ENCODE measurements around the gene GLMN.
A peak's percentile ranks its signal among the peaks of the same experiment; 100 is the strongest.

Gene GLMN, protein sequence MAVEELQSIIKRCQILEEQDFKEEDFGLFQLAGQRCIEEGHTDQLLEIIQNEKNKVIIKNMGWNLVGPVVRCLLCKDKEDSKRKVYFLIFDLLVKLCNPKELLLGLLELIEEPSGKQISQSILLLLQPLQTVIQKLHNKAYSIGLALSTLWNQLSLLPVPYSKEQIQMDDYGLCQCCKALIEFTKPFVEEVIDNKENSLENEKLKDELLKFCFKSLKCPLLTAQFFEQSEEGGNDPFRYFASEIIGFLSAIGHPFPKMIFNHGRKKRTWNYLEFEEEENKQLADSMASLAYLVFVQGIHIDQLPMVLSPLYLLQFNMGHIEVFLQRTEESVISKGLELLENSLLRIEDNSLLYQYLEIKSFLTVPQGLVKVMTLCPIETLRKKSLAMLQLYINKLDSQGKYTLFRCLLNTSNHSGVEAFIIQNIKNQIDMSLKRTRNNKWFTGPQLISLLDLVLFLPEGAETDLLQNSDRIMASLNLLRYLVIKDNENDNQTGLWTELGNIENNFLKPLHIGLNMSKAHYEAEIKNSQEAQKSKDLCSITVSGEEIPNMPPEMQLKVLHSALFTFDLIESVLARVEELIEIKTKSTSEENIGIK

DNA sequence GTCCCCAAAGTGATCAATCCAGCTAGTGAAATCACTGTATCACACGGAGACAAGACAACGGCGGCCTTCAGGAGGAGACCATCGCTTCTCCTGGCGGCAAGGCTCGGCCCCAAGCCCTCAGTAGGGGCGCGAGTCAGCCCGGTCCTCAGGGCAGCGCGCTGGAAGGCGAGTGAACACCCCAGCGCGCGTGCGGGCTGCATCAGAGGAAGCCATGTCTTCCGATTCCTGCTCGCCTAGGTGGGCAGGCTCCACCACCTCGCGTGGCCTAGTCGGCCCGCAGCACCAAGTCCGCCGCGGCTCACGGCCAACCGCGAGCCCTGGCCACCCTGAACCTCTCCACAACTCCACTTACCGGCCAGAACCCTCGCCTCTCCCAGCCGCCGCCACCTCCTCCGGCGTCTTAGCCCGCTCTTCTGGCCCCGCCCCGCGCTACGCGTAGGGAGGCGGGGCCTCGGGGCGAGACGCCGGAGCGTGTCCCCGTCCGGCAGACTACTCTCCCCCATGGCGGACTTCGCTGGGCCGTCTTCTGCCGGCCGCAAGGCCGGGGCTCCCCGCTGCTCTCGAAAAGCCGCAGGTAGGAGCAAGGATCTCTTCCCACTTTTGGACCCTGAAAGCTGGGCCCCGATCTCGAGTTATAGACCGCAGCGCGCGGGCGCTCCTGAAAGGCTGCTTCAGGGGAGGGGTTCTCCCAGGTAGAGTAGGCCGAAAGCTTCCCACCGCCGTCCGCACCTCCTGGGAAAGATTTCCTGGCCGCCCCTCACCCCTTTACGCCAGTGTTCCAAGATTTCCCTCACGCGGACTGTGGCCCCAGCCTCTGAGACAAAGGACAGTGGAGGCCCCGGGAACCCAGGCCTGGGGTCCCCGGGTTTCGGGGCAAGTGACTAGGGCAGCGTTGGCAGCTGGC, at the start of gene GLMN, which contains the start of gene RPAP2:
GLMN (minus strand) TSS at position 415 of the 904 bp plus-strand sequence. CDS start 988 bp downstream, outside the sequence.
RPAP2 (plus strand) TSS at position 487 of the 904 bp plus-strand sequence; CDS start at position 502, 15 bp downstream.
- peak; percentile 49 for DNase-seq (ENCODE audit: low read depth)

DNA sequence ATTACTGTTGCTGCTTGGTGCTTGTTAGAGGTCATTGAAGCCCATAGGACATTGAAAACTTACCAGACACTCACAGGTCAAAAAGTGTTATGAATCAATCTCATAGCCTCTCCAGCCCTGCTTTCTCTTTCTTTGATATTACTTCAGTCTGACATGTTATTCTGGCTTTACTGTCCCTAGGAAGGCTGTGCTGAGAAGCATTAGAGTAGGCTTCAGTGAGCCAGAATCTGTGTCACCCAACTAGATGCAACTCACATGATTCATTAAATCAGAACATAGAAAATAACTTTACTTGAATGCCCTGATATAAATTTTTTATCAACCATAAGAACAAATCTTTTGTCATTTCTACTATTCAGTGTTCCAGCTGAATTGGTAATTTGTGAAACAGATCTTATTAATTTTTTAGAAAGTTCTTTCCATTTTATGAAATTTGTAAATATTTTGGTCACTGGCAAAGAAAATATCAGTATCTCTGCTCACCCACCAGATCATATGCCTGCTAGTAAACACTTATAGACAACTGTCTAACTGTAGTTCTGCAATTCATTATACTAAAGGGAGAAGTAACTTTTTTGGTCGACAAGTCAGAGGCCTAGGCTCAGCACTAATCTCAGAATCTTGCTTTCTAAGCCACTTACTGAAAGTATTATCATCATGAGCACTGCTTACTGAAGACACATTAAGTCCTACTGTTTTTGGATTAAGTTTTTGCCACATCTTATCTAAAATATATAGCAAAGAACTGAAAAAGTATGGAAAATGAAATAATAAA, 48.3 kb upstream of the GLMN start:
- no peak for DNase-seq (ENCODE audit: low read depth)

DNA sequence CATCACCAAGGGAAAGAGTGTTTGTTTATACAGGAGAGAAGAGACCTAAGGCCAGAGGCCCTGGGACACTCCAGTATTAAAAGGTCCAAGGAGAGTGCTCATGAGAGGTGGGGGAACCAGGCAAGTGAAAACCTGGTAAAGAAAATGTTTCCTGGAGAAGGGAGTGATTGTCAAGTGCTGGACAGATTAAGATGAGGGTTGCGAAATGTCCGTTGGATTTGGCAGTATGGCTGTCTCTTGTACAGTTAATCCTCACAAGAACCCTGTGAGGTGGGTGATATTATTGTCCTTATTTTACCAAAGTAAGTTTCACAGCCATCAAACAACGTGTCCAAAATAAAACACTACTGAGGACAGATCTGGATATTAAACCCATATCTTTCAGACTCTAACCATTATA, 44.3 kb upstream of the GLMN start:
- no peak for DNase-seq (ENCODE audit: low read depth)

DNA sequence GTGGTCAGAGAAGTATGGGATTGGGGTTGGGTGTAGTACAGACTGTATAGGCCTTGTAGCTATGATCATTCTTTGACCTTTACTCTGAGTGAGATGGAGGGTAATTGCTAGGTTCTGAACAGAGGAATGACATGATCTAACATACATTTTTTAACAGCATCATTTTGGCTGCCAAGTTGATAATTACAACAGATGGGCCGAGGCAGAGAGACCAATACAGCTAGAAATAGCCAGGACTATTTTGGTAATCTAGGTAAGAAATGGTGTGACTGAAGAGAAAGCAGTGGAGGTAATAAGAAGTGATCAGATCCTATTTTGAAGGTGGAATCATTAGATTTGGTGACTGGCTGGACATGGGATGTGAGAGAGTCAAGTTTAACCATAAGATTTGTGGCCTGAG, 43.6 kb upstream of the GLMN start:
- no peak for DNase-seq (ENCODE audit: low read depth)

DNA sequence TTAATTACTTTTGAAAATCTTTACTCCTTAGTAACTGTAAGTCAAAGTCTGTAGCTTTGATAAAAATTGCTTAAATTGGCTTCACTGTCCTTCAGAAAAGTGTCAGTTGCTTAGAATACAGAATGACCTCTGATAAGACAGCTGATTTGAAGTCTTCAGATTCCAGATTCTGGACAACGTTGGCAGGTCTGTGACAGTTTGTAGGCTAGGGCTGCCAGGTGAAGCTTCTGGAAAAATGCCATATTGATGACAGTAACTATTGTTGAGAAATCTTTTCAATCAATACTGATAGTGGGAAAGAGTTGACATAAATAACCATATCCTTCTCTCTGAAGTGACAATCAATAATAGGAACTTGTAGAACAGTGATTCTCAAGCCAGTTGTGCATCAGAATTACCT, 41.4 kb upstream of the GLMN start:
- no peak for DNase-seq (ENCODE audit: low read depth)

DNA sequence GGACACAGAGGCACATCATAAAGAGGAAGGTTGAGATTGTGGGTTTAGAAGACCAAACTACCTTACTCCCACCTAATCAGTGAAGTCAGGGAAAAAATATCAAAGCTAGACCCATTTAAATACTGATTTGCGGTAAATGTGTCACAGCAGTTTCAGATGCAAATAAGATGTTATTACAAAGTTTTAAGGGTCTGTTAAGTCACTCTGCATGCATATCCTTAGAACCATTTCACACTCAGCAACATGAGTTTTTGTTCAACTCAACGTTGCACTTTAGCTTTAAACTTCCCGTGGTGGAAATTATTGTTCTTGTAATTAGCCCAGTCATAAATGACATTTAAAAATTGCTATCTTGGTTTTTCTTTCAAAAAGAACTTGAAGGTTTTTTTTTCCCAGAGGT, 34.9 kb upstream of the GLMN start:
- no peak for DNase-seq (ENCODE audit: low read depth)

DNA sequence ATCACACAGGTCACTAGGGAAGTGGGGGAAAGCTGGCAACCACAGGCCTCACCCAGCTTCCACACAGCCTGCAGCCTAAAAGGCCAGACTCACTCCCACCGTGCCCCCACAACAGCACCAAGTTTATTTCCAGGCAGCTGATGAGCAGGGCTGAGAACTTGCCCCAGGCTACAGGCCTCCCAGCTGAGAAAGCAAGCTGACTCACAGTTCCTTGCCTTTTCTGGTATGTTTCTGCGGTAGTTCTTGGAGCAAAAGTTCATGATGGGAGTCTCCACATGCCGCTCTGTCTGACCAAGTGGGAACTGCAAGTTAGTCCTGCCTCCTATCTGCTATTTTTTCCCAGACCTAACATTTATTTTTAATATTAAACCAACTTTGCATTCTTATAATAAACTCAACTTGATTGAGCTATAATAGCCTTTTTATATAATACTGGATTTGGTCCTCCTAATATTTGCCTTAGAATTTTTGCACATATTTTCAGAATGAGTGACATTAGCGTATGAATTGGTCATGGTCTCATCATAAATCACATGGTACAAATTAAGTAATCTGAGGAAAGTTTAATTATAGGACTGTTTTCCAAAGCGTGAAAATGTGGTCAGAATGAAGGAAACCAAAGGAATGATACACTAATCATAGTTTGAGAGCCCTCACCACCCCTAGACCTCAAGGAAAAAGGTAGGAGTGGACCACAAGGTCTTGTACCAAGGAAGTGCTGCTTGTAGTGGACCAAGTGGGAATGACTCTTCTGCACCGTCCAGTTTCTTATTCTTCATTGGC, 30.8 kb upstream of the GLMN start:
- no peak for DNase-seq (ENCODE audit: low read depth)

DNA sequence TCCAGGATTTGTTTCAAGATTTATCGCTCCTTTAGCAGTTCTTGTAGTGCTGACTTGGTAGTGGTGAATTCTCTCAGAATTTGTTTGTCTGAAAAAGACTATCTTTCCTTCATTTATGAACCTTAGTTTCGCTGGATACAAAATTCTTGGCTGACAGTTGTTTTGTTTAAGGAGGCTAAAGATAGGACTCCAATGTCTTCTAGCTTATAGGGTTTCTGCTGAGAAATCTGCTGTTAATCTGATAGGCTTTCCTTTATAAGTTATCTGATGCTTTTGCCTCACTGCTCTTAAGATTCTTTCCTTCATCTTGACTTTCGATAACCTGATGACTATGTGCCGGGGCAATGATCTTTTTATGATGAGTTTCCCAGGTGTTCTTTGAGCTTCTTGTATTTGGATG, 29.0 kb upstream of the GLMN start:
- no peak for DNase-seq (ENCODE audit: low read depth)

DNA sequence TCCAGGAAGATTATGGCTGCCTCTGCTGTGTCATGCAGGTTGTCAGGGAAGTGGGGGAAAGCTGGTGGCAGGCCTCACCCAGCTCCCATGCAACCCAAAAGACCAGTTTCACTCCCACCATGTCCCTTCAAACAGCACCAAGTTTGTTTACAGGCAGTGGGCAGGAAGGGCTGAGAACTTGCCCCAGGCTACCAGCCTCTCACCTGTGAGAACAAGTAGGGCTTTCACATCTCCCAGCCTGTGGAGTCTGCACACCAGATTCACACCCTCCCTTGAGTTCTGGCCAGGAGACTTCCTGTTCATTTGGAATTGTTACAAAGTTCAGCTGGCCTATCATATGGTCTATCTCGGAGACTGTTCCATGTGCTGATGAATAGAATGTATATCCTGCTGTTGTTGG, 27.9 kb upstream of the GLMN start:
- no peak for DNase-seq (ENCODE audit: low read depth)

DNA sequence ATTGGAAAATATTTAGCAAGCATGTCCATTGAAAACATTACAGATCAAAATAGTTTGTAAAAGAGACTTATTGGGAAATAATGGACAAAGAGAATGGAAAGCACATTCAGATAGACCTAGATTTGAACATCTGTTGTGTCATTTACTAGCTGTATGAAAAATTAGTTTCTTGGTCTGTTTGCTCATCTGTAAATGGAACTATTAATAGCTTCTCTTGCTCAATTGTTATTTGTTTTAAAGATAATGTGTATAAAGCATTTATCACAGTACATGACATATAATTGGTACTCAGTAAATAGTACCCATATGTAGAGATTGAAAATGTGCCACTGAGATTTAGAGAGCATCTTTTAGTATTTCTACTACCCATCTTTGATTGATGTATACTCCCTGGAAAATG, 26.0 kb upstream of the GLMN start:
- DNase-seq (ENCODE audit: low read depth): no peak

DNA sequence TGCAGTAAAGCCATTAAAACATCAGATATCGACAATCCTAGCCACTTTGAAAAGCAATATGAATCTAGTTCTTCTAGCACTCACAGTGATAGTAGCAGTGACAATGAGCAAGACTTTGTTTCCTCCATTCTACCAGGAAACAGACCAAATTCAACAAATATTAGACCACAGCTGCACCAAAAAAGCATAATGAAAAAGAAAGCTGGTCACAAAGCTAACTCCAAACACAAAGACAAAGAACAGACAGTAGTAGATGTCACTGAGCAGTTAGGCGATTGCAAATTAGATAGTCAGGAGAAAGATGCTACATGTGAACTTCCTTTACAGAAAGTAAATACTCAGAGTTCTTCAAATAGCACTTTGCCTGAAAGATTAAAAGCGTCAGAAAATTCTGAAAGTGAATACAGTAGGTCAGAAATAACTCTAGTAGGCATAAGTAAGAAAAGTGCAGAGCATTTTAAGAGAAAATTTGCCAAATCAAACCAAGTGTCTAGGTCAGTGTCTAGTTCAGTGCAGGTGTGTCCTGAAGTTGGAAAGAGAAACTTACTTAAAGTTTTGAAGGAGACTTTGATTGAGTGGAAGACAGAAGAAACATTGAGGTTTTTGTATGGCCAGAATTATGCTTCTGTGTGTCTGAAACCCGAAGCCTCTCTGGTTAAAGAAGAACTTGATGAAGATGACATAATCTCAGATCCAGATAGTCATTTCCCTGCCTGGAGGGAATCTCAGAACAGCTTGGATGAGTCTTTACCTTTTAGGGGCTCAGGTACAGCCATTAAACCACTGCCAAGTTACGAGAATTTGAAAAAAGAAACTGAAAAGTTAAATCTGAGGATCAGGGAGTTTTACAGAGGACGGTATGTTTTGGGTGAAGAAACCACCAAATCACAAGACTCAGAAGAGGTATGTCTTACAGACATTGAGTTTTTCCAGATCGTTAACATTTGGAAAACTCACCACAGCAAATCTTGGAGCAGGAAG, 25.0 kb upstream of the GLMN start:
- no peak for DNase-seq (ENCODE audit: low read depth)

DNA sequence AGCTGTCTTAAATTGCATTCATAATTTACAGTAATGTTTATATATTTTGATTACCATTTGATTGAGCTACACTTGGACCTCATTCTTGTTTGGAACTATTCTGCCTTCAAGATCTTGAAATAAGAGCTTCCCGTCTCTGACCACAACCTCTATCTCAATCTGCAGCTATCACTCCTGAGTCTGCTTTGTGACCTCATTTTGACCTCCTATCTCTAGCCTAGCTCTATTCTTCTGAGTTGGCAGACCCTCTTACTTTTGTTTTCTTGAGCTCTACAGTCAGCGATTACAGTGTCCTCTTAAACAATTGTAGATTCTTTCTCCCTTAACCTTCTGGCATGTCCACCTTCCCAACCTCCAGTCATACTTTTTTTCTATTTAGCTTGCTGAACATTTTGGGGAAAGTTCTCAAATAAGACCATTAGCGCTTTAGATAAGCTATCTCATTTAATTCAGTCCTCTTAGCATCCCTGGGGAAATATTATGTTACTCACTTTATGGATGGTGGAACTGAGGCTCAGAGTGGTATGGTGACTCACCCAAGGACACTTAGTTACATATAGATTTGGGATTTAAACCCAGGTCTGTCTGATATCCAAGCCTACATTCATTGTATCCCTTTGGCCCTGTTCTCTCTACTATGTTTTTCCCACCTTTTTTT, 19.2 kb upstream of the GLMN start:
- no peak for DNase-seq (ENCODE audit: low read depth)

DNA sequence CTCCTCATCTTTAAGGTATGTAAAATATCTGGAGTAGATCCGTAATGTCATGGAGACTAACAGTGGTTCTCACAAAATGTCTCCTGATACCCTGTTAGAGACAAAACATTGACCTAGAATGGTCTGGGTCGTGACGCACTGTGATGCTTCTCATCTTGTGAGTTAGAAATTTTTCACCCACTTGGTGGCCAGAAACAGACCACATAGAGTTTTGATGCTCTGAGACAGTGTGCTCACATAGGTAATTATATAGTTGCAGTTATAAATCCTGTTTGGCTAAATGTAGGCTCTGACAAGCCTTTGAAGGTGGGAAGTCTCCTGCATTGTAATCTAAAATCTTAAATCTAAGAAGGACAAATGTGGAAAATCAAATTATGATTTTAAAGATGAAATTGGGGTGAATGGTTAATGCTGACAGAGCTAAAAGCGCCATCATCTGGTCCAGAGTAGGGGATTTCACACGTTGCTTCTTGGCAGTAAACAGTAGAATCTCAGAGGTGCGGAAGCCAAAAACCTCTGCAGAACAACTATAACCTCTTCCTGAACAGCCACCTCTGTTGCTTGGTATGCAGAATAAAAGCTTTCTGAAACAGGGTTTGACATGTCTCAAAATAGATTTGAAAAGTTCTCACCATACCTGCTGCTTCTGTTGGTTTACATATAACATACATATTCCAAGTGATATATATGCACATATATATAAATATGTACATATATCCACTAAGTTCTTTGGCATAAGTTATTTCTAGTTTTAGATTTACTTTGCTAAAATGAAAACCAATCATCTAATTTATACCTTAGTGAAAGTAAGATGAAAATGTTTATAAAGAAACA, 17.2 kb upstream of the GLMN start:
- DNase-seq (ENCODE audit: low read depth): peak; percentile 17

DNA sequence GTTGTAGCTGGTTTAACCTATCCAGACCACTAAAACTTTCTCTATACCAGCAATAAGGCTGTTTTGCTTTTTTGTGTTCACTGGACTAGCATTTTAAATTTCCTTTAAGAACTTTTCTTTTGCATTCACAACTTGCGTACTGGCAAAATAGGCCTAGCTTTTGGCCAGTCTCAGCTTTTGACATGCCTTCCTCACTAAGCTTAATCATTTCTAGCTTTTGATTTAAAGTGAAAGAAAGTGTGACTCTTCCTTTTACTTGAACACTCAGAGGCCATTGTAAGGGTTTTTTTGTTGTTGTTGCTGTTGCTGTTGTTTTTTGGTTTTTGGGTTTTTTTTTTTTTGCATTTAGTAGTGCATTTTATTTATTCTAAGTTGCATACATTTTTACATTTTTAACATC, 15.2 kb upstream of the GLMN start:
- no peak for DNase-seq (ENCODE audit: low read depth)

DNA sequence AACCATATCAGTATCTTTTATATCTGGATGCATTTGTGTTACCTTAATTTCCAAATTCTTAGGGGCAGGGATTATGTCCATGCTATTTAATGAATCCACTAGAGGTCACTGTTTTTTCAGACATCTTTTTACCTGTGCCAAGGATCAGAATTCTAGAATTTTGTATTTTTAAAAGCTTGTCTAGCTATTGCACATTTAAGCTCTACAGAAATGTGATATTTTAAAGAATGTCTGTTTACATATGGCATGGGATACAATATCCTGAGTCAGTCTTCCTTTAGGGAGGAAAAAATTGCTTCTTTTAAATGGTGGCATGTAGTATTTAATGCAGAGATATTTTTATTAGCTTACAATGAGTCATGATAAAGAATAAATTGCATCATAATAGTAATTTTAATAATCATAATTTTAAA, 11.4 kb upstream of the GLMN start:
- no peak for DNase-seq (ENCODE audit: low read depth)

DNA sequence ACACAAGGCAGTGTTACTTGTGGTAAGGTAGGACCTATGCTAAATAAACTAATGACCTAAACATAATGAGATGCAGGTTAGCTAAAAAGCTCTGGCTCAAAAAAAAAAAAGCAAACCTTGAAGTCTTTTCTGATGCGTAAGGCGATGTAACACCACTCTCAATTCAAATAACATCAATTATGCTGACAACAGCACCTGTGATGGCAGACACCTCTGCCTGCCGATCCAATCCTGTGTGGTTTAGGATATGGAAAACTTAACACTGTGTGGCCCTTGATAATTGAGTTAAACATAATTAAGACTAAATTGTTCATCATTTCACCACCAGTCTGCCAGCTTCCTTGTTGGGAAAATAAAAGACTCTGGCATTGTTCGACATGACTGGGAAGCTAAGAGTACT, 9.2 kb upstream of the GLMN start:
- DNase-seq (ENCODE audit: low read depth): no peak

DNA sequence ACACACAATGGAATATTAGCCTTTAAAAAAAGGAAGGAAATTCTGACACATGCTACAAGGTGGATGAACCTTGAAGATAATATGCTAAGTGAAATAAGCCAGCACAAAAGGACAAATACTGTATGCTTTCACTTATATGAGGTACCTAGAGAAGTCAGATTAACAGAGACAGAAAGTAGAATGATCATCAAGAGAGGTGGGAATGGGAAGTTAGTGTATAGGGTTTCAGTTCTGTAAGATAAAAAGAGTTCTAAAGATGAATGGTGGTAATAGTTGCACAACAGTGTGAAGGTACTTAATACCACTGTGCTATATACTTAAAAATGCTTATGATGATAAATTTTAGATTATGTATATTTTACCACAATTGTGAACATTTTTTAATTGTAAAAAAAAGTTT, 7.2 kb upstream of the GLMN start:
- DNase-seq (ENCODE audit: low read depth): no peak

DNA sequence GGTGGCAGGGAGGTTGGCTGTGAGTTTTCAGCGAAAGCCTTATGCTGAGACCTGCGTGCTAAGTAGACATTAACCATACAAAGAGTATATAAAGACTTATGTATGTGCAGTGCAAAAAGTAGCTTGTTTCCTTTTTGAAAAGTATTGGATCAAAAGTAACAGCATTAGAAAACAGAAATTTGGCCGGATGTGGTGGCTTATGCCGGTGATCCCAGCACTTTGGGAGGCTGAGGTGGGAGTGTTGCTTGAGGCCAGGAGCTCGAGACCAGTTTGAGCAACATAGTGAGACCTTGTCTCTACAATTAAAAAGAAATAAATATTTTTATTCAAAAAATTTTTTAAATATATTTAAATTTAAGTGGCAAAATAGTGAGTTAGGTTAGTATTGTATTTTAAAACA, 2.2 kb upstream of the GLMN start:
- DNase-seq (ENCODE audit: low read depth): no peak

All from stimulated activated CD8-positive, alpha-beta memory T cell treated with anti-CD3 and anti-CD28 coated beads, Interleukin-12 subunit alpha, Interleukin-12 subunit beta, amount 100 ng/mL, for 1 hour (primary cell).